GM12874 (cell line): ENCODE data around the gene C2orf72.

Source experiments
- TF ChIP-seq, protein P1 (sequence below): IDR thresholded peaks from 2 replicates; pipeline ENCODE4 v1.5.1; 2011; ENCODE audit warnings: low read depth, mild to moderate bottlenecking, control low read depth, low read length, moderate library complexity; ENCODE audit not compliant: insufficient read depth

The C2orf72 gene

DNA sequence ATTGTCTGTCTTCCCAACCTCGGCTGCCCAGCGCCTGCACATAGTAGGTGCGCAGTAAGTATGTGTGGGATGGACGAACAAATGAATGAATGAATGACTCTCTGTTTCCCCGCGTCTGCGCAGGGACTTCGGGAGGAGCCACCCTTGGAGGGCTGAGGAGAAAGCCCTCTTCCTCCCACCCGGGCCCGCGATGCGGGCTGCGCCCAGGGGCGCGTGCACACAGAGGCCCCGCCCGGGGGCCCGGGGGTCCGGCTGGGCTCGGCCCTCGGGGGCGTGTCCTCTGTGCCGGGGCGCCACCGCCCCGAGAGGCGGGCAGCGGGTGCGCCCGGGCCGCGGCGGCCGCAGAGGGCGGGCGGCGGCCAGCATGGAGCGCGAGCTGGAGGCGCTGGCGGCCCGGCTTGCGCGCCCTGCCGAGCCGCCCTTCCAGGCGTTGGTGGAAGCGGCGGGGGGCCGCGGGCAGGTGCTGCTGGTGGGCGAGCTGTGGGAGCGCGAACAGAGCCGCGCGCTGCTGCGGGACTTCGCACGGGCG is at the start of gene C2orf72:
Gene C2orf72 (plus strand): TSS at position 322 of the 529 bp plus-strand sequence. CDS start 43 bp downstream, at position 365.
- TF ChIP-seq, protein P1, sequence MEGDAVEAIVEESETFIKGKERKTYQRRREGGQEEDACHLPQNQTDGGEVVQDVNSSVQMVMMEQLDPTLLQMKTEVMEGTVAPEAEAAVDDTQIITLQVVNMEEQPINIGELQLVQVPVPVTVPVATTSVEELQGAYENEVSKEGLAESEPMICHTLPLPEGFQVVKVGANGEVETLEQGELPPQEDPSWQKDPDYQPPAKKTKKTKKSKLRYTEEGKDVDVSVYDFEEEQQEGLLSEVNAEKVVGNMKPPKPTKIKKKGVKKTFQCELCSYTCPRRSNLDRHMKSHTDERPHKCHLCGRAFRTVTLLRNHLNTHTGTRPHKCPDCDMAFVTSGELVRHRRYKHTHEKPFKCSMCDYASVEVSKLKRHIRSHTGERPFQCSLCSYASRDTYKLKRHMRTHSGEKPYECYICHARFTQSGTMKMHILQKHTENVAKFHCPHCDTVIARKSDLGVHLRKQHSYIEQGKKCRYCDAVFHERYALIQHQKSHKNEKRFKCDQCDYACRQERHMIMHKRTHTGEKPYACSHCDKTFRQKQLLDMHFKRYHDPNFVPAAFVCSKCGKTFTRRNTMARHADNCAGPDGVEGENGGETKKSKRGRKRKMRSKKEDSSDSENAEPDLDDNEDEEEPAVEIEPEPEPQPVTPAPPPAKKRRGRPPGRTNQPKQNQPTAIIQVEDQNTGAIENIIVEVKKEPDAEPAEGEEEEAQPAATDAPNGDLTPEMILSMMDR = no peak

DNA sequence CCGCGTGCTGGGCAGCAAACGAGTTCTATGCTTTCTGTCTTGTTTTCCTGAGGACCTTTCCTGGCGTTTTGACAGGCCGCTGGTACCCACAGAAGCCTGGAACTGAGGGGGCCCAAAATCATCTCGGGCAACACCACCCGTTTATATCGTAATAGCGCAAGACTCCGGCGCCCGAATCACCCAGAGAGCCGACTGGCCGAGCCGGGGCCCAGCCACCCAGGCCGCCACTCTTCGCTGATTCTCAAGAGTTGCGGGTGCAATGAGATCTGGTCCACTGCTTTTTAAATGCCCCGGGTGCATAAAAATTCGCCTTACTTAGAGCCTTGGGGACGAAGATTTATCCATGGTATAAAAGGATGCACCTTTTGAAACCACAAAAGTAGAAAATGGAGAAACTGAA is 47.6 kb upstream of the C2orf72 start:
- TF ChIP-seq, protein P1 = no peak

DNA sequence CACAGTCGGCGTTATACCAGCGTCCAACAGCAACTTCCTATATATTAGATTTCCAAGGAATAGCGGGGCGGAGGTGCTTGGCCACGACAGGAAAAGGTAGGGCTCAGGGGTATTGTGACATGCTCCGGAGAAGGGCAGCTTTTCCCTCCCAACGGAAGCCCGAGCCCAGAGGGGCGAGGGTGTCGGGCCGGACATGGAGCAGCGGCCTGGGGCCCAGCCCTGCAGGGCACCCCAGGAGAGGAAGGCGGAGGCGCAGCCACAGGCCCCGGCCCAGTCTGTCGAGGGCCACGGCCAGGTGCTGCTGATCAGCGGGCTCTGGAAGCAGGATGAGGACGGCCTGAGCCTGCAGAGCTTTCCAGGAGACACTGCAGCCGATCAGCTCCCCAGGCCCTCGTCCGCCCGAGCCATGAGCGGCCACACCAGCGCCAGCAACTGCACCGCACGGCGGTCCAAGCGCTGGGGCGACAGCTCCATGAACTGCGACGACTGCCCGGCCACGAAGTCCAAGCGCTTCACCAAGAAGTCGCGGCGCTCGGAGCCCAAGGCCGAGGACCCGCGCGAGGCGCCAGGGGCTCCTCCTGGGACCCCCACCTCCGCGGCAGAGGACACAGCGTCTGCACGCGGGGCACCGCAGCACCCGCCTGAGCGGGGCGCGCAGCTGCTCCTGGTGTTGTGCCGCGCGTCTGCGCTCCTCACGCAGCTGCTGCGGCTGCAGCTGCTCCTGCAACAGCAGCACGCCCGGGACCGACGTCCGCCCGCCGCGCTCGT is 47.0 kb upstream of the C2orf72 start:
- TF ChIP-seq, protein P1 = no peak

DNA sequence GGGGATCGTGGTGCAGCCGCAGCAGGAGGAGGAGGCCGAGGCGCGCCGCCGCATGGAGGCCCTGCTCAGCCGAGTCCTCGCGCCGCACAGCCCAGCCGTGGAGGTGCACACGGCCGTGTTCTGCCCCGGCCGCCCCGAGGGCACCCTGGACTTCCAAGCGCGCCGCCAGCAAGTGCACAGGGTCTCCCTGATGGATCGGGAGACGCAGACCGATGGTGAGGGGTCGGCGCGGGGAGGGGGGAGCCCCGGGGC is 46.5 kb upstream of the C2orf72 start:
- TF ChIP-seq, protein P1 = no peak

DNA sequence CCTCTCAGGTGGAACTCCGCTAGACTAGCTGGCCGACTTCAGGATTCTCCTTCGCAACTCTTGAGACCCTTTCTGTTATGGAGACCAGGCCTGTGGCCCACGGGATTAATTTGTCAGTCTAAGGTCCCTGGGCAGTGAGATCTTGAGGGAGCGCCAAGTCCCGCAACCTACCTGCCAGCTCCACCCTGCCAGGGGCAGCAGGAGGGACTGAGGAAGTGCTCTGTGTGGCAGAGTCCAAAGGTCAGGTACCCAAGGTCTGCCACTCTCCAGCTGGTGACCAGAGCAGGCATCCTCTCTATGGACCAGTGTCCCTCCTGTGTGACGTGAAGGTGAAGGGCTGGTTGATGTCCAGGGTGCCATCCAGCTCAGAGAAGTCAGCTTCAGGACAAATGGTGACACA is 45.7 kb upstream of the C2orf72 start:
- TF ChIP-seq, protein P1 = no peak

DNA sequence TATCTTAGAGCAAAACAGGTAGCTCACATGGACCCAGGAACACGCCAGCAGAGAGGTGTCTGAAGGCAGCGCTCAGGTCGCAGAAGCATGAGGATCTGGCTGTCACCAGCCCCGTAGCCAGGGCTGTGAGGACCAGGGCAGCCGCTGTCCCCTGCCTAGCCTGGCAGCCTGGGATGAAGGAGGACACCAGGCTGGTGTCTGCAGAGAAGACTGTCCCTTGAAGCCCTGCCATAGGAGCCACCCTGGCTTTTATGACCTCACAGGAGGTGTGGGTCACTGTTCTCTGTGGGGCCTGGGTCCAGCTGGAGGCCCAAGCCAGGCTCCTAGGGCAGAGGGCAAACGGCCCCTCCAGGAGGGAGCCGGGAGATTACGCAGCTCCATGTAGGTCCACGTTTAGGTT is 41.5 kb upstream of the C2orf72 start, which contains the start of gene SPATA3:
Gene SPATA3 (plus strand): TSS at position 301 of the 400 bp plus-strand sequence. CDS start 113 bp downstream, outside the sequence.
- TF ChIP-seq, protein P1 = no peak

DNA sequence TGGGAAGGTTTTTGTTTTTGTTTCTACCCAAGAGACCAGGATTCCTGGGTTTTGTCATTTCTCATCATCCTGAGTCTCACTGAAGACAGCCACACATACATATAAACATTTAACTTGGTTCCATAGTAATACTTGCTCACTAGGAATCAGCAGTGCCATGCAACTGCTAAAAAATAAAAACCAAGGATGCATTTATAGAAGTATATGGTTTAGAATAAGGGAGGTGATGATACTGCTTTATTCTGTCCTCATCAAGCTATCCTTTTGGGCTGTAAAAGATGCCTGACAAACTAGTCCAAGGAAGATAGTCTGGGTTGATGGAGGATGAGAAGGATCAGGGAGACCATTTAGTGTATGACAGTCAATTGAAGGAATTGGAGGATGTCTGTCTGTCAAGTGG is 40.7 kb upstream of the C2orf72 start:
- TF ChIP-seq, protein P1 = no peak
